Ureter (tissue), 1 donor: ENCODE data around the gene ASB8. TPM values are rescaled to one million over a fixed set of nuclear protein-coding genes. Genes with fewer than 3 reads are reported as not detected.
"Not testable (repeated sequence)": the region's sequence is repeated elsewhere in the genome, so short reads cannot be mapped to it uniquely, and the experiment has no call there.

Experiments used
- DNase-seq: peaks from one replicate; pipeline ENCODE4 v3.0.0-alpha.2; 2020; ENCODE audit warnings: low spot score
- total RNA-seq: library from RNA; stranded (reverse); gene quantifications from one replicate; pipeline ENCODE4 v1.2.4, GENCODE V29; 2023
- donor health status: DM: yes; HTN: yes; CAD: no.

The ASB8 gene
- total RNA-seq, 1 donor from 2014 or later: 51.1 TPM

DNA sequence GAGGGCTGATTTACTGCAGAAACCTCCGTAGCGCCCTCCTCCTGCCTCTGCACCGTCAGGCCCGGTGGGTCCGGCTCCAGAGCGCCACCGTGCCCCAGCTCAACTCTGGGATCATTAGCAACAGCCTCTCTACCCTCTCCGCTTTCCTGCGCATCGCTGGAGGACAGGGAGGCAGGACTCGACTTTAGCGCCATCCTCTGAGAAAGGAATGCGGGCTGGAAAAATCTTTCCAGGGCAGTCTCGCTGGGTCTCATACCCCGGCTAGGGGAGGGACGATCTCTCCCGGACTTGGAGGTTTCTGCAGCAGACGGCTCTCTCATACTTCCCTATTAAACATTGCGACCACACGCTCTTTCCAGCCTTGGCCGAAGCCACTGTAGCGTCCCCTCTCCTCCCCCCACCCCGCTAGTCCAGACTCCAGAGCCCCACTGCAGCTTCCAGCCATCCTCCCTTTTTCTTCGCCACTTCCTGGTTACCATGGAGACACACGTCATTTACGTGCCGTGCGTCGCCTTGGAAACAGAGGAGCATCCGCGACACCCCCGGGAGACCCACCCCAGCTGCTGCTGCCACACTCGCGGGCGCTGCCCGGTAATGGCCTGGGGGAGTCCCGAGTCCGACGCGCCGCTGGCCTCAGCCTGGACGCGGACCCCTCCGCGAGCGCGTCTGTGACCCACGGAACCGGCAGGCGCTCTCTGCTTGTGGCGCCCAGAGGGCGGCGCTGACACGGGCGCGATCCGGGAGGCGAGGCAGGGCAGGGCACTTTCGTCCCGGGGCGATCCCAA, 26.0 kb upstream of the ASB8 start, which contains the start of gene CCDC184:
CCDC184 (plus strand) TSS at position 554 of the 785 bp plus-strand sequence. CDS start 479 bp downstream, outside the sequence.
- DNase-seq: peak; percentile 69

GRCh38 chr12:48182631-48183030, 25.3 kb upstream of the ASB8 start:
- no peak for DNase-seq

DNA sequence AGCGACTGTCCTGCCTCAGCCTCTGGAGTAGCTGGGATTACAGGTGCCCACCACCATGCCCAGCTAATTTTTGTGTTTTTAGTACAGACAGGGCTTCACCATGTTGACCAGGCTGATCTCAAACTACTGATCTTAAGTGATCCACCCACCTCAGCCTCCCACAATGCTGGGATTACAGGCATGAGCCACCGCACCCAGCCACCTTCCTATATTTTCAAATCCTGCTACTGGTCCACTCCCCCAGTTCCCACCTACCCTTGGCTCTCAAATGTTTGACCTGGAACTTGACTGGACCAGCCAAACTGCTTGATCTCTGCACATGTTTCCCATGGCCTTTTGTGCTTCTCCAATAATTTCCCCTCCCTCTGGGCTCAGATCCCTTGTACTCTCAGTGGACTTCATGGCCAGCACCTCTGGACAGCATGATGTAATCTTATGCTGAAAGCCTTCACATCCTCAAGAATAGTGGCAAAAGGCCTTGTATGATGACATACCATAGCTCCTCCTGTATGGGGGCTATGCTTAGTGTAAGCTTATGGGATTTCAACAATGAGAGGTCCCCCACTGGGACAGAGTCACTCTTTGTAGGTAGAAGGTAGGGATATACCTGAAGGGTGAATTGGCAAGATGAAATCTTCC, 23.7 kb upstream of the ASB8 start:
- DNase-seq: no peak

DNA sequence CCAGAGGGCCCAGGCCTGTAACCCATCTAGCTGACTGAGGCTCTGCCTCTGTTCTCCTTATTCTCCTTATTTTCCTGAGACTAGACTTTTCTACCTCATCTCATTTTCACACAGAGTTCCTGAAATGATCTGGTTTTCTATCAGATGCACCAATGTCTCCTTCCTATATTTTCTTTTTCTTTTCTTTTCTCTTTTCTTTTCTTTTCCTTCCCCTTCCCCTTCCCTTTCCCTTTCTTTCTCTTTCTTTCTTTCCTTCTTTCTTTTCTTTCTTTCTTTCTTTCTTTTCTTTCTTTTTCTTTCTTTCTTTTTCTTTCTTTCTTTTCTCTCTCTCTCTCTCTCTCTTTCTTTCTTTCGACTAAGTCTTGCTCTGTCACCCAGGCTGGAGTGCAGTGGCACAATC, 23.1 kb upstream of the ASB8 start:
- DNase-seq: no peak

DNA sequence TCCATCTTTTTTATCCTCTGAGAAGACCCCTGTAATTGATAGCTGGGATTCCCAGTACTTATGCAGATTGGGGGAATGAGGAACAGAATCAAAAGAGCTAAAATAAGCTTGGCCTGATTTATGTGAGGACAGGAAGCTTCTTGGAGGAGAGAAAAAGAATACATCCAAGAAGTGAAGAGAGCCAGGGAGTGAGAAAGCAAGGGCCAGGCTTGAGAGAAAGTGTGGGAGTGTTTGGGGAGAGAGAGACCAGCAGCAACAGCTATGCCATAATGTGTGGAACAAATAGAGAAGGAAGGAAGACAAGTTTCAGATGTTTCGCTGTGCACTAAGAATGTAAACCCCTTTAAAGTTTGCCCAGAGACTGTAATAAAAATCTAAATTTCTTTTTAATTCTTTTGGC, 22.2 kb upstream of the ASB8 start:
- DNase-seq: no peak

- DNase-seq: no peak
Observed at GRCh38 chr12:48177982-48178381, 20.7 kb upstream of the ASB8 start.

DNA sequence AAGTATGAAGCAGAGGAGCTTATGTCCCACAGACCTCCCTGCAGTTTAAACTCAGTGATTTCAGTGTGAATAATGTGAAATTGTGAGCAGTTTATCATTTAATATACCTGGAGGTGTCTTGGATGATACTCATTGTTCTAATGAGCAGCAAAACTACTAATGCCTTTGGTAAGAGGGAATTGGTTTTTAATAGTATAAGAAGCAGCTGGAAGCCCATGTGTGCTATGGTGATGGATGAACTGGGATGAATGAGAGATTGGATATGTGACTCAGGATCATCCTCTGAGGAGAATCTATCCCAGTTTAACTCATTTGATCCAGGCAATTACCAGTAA, 19.1 kb upstream of the ASB8 start:
- no peak for DNase-seq

DNA sequence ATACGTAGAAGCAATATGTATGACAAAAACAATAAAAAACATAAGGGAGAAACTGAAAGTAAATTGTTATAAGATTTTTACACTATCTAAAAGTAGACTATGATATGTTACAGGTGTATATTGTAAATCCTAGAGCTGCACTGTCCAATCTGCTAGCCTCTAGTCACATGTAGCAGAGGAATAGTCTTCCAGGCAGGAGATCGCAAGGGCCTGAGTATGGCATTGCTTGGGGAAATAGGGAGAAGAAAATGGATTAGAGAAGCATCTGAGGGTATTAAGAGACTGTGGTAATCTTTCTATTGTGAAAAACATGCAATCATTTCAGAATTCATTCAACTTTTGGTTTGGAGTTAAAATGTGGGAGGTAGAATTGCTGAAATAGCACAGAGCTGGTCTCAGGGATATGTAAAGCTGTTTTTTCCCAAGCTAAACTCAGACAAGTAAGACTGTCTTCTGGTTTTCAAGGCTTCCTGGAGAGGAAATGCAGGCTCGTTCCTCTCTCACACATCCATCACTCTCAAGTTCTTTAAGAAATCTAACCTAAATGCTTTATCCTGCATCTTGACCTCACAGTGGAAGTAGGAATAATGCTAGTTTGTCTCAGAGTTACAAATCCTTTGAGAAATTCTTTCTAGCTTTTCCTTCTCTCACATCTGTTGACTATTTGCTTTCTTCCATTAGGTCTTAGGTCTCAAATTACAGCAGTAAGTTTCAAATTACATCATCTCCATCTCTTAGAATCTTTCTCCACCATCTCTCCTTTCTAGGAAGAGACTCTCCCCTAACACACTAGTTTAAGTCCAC, 18.5 kb upstream of the ASB8 start:
- no peak for DNase-seq

DNA sequence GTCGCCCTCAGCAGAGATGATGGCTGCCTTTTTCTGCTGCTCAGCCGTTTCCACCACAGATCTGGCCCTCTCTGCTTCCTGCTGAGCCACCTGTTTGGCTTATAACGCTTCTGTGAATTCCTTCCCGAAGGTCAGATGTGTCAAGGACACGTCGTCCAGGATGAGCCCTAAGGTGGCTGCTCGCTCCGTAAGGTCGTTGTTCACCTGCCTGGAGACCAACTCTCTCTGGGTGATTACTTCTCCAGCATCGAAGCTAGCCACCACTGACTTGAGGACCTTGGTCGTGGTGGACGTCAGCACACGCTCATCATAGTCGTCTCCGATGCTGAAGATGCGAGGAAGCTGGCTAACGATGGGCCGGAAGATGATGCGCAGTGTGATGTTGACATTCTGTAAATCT, 11.7 kb upstream of the ASB8 start:
- no peak for DNase-seq

GRCh38 chr12:48165089-48165981, 8.0 kb upstream of the ASB8 start:
- DNase-seq: no peak

DNA sequence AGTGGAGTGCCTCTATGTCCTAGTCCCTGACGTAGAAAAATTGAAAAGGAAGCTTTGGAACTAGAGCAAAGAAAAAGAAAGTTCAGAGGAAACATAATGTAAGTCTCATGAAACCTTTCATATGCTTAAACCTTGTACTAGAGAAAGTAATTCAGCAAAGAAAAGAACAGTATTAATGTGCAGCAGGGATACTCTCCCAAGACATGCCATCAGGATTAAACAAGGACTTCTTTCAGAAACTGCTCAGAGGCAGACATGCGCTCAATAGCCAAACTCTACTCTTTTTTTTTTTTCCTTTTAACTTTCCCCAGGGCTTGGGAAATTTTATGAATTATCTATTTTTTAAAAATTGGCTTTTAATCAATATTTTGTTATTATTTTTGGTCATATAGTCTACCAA, 7.1 kb upstream of the ASB8 start:
- DNase-seq: no peak

DNA sequence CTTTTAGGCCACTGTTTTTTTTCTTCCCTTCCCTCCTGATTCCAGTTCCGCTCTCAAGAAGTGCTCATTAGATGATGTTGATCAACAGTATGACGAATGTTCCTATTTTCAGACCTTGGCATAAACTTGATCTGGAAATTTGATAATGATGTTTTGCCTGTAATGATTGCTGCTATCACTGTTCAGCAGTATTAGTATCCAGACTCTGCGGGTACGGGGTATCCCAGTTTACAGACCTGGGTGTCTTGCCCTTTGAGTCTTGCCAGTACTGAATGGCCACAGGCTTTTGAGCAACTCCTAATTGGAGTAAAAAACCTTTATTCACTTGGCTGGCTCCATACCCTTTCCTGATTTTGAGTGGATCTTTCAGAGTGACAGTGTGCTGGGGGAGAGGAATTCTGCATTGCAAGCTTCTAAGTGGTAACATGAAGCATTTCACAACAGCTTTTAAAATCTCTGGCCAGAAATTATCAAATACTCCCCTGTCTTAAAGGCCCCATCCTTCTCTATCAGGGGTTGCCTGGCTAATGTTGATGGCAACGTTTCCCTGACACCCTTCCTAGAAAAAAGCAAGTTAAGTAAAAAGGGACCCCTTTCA, 5.9 kb upstream of the ASB8 start:
- DNase-seq: no peak

GRCh38 chr12:48160807-48161206, 3.5 kb upstream of the ASB8 start:
- no peak for DNase-seq

DNA sequence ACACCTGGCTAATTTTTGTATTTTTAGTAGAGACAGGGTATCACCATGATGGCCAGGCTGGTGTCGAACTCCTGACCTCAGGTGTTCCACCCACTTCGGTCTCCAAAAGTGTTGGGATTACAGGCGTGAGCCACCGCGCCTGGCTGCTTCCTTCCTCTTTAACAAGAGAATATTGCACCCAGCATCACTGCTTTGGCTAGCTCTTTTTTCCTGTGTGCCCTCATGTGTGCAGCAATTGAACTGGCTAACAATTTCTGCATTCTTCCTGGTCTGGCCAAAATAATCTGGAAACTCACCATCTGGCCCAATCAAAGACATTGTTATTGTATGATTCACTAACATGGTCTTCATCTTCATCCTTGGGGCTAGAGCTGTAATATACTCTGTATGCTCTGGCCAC, 2.7 kb upstream of the ASB8 start:
- no peak for DNase-seq

DNA sequence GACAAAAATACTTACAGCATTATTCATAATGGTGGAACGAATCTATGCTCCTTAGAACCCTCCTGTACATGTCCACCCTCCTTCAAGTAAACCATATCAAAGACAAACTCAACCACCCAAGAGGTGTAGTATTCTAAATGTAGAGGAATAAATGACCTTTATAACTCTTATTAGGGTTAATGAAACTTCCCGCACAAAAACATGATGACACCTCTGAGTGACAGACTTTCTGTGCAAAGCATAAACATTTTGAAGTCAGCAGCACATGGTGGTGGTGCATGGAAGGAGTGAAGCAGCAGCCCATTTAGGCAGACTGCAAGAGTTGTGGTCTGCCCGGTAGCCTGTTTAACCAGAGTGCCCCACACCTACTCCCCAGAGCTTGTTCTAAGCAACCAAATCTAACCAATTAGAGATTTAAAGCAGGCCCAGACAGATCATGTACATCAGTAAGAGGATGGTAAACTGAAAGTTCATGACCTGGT, 615 bp upstream of the ASB8 start:
- no peak for DNase-seq

- no peak for DNase-seq
Observed at GRCh38 chr12:48156652-48157017, 680 bp downstream of the ASB8 start.

GRCh38 chr12:48155786-48156185, 1.5 kb downstream of the ASB8 start:
- not testable (repeated sequence) for DNase-seq

DNA sequence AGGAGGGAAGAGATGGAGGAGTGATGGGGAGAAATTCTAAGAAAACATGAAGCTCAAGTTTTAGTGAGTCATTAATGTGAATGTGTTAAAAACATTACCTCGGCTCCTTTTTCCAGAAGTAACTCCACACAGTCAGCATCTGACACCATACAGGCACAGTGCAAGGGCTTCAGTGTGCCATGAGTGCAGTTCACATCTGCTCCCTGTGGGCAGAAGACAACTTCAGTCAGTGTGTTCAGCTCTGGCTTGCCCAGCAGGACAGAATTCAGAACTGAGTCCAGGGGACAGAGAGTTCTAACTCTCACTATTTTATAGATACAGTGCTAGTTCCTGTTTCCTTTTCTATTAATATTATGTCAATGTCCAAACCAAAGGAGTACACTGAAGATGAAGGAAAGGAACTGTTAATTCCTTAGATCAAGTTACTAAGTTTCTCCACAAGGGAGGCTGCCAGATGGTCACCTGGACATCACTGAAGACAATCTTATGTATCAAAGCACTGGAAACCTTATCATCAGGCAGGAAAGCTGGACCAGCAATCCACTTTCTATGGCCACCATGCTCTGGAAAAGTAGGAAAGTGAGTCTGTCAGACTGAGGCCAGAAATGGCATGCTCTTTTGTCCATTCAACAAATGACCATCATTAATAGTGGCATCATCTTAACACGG, 6.1 kb downstream of the ASB8 start:
- no peak for DNase-seq

- no peak for DNase-seq
Observed at GRCh38 chr12:48145981-48146380, 11.3 kb downstream of the ASB8 start.

GRCh38 chr12:48143898-48144297, 13.4 kb downstream of the ASB8 start:
- no peak for DNase-seq
